ENCODE measurements around the gene MSL3B.

The MSL3B gene

GRCh38 chr2:233819884-233820773 lies 48.1 kb downstream of the MSL3B start:
- TF ChIP-seq, protein P1, sequence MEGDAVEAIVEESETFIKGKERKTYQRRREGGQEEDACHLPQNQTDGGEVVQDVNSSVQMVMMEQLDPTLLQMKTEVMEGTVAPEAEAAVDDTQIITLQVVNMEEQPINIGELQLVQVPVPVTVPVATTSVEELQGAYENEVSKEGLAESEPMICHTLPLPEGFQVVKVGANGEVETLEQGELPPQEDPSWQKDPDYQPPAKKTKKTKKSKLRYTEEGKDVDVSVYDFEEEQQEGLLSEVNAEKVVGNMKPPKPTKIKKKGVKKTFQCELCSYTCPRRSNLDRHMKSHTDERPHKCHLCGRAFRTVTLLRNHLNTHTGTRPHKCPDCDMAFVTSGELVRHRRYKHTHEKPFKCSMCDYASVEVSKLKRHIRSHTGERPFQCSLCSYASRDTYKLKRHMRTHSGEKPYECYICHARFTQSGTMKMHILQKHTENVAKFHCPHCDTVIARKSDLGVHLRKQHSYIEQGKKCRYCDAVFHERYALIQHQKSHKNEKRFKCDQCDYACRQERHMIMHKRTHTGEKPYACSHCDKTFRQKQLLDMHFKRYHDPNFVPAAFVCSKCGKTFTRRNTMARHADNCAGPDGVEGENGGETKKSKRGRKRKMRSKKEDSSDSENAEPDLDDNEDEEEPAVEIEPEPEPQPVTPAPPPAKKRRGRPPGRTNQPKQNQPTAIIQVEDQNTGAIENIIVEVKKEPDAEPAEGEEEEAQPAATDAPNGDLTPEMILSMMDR (IDR thresholded peaks at IDR 0.05; ENCODE audit: borderline replicate concordance, control extremely low read depth, extremely low read depth, insufficient read depth, missing control alignments) = no peak
- DNase-seq (ENCODE audit: low spot score) = no peak
- in situ Hi-C loops (cut with MboI; ENCODE audit: low sequenced_read_pairs, unreplicated experiment) = no loop called here

DNA sequence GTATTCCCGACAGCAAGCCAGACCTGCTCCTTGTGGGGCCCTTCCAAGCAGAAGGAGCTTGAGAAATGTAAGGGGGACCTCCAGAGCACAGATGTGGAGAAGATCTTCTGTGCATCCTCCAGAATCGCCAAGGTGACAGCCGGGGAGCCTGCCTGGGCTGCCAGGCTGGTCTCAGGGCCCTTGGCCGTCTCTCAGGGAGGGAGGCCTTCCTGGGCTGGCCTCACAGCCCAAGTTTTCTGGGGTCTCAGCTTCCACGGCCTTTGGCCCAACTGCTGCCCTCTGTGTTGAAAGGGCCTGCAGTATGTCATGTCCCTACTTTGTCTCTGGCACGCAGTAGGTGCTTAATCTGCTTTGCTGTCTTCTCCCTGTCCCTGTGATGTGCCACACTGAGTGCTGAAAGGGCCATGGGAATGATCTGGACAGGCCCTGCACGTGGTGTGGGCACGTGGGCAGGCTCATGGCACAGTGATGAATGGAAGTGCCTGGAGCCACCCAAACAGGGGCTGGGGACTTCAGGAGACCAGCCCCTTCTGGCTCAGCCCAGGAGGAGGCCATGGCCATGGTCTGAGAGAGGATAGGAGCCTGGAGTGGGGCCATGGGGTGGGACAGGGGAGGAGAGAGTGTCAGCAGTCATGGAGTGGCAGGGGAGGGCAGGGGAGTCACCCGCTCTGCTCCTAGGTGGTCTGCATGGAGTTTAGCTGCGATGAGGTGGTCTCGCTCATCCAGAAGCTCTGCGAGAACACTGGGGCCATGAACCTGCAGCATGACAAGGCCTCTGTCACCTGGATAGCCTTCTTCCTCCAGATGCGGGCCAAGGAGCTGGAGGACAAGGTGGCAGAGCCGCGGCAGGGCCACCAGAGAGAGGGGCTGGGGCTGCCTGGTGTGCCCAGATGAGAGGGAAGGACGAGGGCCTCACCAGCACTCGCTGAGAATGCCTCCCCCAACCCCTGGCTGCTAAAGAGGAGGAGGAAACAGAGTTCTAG lies 49.3 kb downstream of the MSL3B start:
- in situ Hi-C loops (cut with MboI; ENCODE audit: low sequenced_read_pairs, unreplicated experiment) = no loop called here
- no peak for DNase-seq (ENCODE audit: low spot score)
- TF ChIP-seq, protein P1 (IDR thresholded peaks at IDR 0.05; ENCODE audit: borderline replicate concordance, control extremely low read depth, extremely low read depth, insufficient read depth, missing control alignments) = no peak

DNA sequence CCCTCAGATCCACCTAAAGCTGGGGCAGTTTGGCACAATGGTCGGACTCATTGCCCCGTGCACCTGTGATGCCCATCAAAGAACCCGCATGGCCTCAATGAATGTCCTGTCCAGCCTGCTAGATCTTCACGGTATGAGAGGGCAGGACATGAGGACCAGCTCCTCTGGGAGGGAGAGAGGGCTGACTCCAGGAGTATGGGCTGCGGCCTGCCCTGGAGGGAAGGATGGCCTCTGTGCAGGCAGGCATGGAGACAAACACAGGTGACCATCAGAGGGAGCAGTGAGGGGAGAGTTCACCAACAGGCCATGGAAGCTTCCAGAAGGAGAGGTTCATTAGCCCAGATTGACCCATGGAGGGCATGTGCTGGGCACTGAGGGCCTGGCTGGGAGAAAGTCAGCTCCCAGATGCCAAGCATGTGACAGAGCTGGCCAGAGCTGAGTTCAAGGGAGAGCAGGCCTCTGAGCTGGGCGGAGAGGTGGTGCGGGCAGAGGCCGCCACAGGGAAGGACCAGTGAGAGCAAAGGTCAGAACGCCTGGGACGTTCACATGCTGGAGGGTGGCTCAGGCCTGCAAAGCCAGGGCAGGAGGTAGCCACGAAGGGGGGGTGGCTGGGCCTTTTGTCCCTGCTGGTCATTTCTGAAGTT lies 50.1 kb downstream of the MSL3B start:
- in situ Hi-C loops (cut with MboI; ENCODE audit: low sequenced_read_pairs, unreplicated experiment) = no loop called here
- TF ChIP-seq, protein P1 (IDR thresholded peaks at IDR 0.05; ENCODE audit: borderline replicate concordance, control extremely low read depth, extremely low read depth, insufficient read depth, missing control alignments) = no peak
- no peak for DNase-seq (ENCODE audit: low spot score)

DNA sequence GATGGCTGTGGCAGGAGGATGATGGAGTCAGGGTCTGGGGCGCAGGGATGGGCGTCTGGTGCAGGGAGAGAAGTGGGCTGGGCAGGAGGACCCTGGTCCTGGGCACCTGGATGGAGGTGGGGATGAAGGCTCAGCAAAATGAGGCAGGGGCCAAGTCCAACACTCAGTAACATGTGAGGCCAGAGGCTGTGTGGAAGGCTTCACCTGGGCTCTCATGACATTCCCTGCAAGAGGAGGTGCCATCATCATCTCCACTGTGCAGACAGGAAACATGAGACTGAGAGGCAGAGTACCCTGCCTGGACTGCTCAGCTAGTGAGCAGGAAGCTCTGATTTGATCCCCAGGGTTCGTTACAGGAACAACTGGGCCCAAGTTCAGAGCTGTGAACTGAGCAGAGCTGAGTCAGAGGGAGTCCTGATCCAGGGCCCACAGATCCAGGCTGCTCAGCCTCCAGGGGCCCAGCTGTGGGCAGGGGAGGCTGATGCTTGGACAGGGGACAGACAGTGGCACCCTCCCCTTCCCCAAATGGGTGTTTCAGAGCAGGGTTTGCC lies 50.8 kb downstream of the MSL3B start:
- in situ Hi-C loops (cut with MboI; ENCODE audit: low sequenced_read_pairs, unreplicated experiment) = no loop called here
- TF ChIP-seq, protein P1 (IDR thresholded peaks at IDR 0.05; ENCODE audit: borderline replicate concordance, control extremely low read depth, extremely low read depth, insufficient read depth, missing control alignments) = no peak
- no peak for DNase-seq (ENCODE audit: low spot score)

GRCh38 chr2:233816771-233817170 lies 51.4 kb downstream of the MSL3B start:
- TF ChIP-seq, protein P1 (IDR thresholded peaks at IDR 0.05; ENCODE audit: borderline replicate concordance, control extremely low read depth, extremely low read depth, insufficient read depth, missing control alignments) = no peak
- in situ Hi-C loops (cut with MboI; ENCODE audit: low sequenced_read_pairs, unreplicated experiment) = no loop called here
- no peak for DNase-seq (ENCODE audit: low spot score)

DNA sequence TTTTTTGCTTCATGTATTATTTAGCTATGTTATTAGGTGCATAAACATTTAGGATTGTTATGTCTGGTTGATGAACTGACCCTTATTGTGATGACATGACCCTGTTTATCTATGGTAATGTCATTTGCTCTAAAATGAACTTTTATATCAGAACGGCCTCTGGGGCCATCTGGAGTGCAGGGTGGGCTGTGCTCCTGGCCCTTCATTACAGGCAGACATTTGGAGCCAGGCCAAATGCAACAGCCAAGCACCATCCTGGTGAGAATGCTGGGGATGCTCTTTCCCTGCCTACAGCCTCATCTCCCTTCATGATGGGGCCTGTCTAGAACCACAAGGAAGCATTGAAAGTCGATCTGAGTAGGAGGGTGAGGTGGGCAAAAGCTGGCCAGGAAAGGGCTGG lies 51.9 kb downstream of the MSL3B start:
- DNase-seq (ENCODE audit: low spot score) = no peak
- in situ Hi-C loops (cut with MboI; ENCODE audit: low sequenced_read_pairs, unreplicated experiment) = no loop called here
- TF ChIP-seq, protein P1 (IDR thresholded peaks at IDR 0.05; ENCODE audit: borderline replicate concordance, control extremely low read depth, extremely low read depth, insufficient read depth, missing control alignments) = no peak
